ENCODE results near the gene STK36.
A peak's percentile ranks its signal among the peaks of the same experiment; 100 is the strongest.

Gene STK36

GRCh38 chr2:218671654-218672566, at the start of gene STK36, which contains the start of gene RNF25:
Gene STK36, plus strand, starts transcription at chr2:218672086. Its CDS starts 744 bp downstream, at chr2:218672830.
Gene RNF25, minus strand, starts transcription at chr2:218672002. Its CDS starts 32 bp downstream, at chr2:218671970.
- peak; percentile 95 for DNase-seq (ENCODE audit: insufficient read length, low spot score)
- peak; percentile 91 for FAIRE-seq

- FAIRE-seq (no peak), DNase-seq (ENCODE audit: insufficient read length, low spot score) (no peak)
Observed at GRCh38 chr2:218622606-218623365, 49.1 kb upstream of the STK36 start.

GRCh38 chr2:218623366-218623705, 48.5 kb upstream of the STK36 start:
- no peak for DNase-seq (ENCODE audit: insufficient read length, low spot score)
- FAIRE-seq = no peak

GRCh38 chr2:218626369-218626768, 45.5 kb upstream of the STK36 start:
- DNase-seq (ENCODE audit: insufficient read length, low spot score) = no peak
- FAIRE-seq = no peak

GRCh38 chr2:218627939-218628338, 43.9 kb upstream of the STK36 start:
- DNase-seq (ENCODE audit: insufficient read length, low spot score) = no peak
- FAIRE-seq = no peak

- FAIRE-seq = no peak
- DNase-seq (ENCODE audit: insufficient read length, low spot score) = peak; percentile 41
Observed at GRCh38 chr2:218631837-218632236, 40.0 kb upstream of the STK36 start.

- FAIRE-seq (no peak), DNase-seq (ENCODE audit: insufficient read length, low spot score) (no peak)
Observed at GRCh38 chr2:218635719-218636118, 36.2 kb upstream of the STK36 start.

- no peak for FAIRE-seq
- DNase-seq (ENCODE audit: insufficient read length, low spot score) = no peak
Observed at GRCh38 chr2:218638372-218638771, 33.5 kb upstream of the STK36 start.

- DNase-seq (ENCODE audit: insufficient read length, low spot score) = no peak
- no peak for FAIRE-seq
Observed at GRCh38 chr2:218642121-218642656, 29.7 kb upstream of the STK36 start.

GRCh38 chr2:218642786-218643185, 29.1 kb upstream of the STK36 start:
- FAIRE-seq = no peak

GRCh38 chr2:218643751-218644310, 28.1 kb upstream of the STK36 start:
- FAIRE-seq = no peak
- DNase-seq (ENCODE audit: insufficient read length, low spot score) = no peak

More at GRCh38 chr2:218642786-218643185, 29.1 kb upstream of the STK36 start:
- no peak for DNase-seq (ENCODE audit: insufficient read length, low spot score)

- FAIRE-seq (no peak), DNase-seq (ENCODE audit: insufficient read length, low spot score) (no peak)
Observed at GRCh38 chr2:218644721-218645120, 27.2 kb upstream of the STK36 start.

- no peak for DNase-seq (ENCODE audit: insufficient read length, low spot score)
- FAIRE-seq = no peak
Observed at GRCh38 chr2:218645126-218645525, 26.8 kb upstream of the STK36 start.

GRCh38 chr2:218648088-218648786, 23.6 kb upstream of the STK36 start:
- DNase-seq (ENCODE audit: insufficient read length, low spot score) (peak; percentile 64), FAIRE-seq (peak; percentile 65)

GRCh38 chr2:218648787-218649100, 23.1 kb upstream of the STK36 start:
- DNase-seq (ENCODE audit: insufficient read length, low spot score) (no peak), FAIRE-seq (no peak)

GRCh38 chr2:218655751-218656150, 16.1 kb upstream of the STK36 start:
- FAIRE-seq (no peak), DNase-seq (ENCODE audit: insufficient read length, low spot score) (no peak)

GRCh38 chr2:218658671-218659257, 13.1 kb upstream of the STK36 start:
- DNase-seq (ENCODE audit: insufficient read length, low spot score) = peak; percentile 61

GRCh38 chr2:218659258-218659987, 12.5 kb upstream of the STK36 start, which contains the start of the genes BCS1L and ZNF142:
Gene BCS1L, plus strand, starts transcription at chr2:218659683. Its CDS starts 1,305 bp downstream, at chr2:218660988.
Gene ZNF142, minus strand, starts transcription at chr2:218659623. Its CDS starts 3,194 bp downstream, at chr2:218656429.
- peak; percentile 91 for DNase-seq (ENCODE audit: insufficient read length, low spot score)
- FAIRE-seq = peak; percentile 67

More at GRCh38 chr2:218658671-218659257, 13.1 kb upstream of the STK36 start:
- peak; percentile 33 for FAIRE-seq

GRCh38 chr2:218659988-218660358, 11.9 kb upstream of the STK36 start:
- DNase-seq (ENCODE audit: insufficient read length, low spot score) (no peak), FAIRE-seq (peak; percentile 52)

Data from HTR-8/SVneo (cell line).